Heart left ventricle (tissue), 16 donors: ENCODE measurements around the gene UBA6. TPM values are rescaled to one million over a fixed set of nuclear protein-coding genes. Genes with fewer than 3 reads are reported as not detected.
A peak's percentile ranks its signal among the peaks of the same experiment; 100 is the strongest.

ENCODE experiments used
- ATAC-seq, 4 donors: fragments of 200-7000 bp; cut with Tn5 transposase; one replicate each; pipeline ENCODE4 v1.9.1; 2020 to 2022; ENCODE audit warnings: moderate library complexity in 4 of 4, mild to moderate bottlenecking in 3 of 4, moderate number of reproducible peaks in 1 of 4
- DNase-seq, 5 donors: peaks; one replicate each; pipeline ENCODE4 v3.0.0-alpha.2; 2020
- H3K27ac ChIP-seq, 12 donors: fragments of 200-600 bp; sonication (generic) in 4 of 12; one replicate each; pipeline versions ENCODE4 v1.5.0 to v1.8.0; 2016 to 2022; ENCODE audit warnings: mild to moderate bottlenecking in 2 of 12
- H3K27me3 ChIP-seq, 9 donors: fragments of 200-600 bp; sonication (generic) in 2 of 9; one replicate each; pipeline versions ENCODE4 v1.5.1 to v1.8.0; 2016 to 2022; ENCODE audit warnings: mild to moderate bottlenecking in 3 of 9
- H3K36me3 ChIP-seq, 9 donors: fragments of 200-600 bp; sonication (generic) in 2 of 9; one replicate each; pipeline versions ENCODE4 v1.5.0 to v1.8.0; 2018 to 2022; ENCODE audit warnings: mild to moderate bottlenecking in 2 of 9
- H3K4me1 ChIP-seq, 12 donors: fragments of 200-600 bp; sonication (generic) in 4 of 12; one replicate each; pipeline versions ENCODE4 v1.5.0 to v1.8.0; 2016 to 2022; ENCODE audit warnings: mild to moderate bottlenecking in 3 of 12
- H3K4me3 ChIP-seq, 12 donors: fragments of 200-600 bp; sonication (generic) in 4 of 12; one replicate each; pipeline versions ENCODE4 v1.5.0 to v1.8.0; 2017 to 2022; ENCODE audit warnings: mild to moderate bottlenecking in 9 of 12, moderate library complexity in 4 of 12
- H3K9me3 ChIP-seq, 12 donors: fragments of 200-600 bp; sonication (generic) in 4 of 12; one replicate each; pipeline versions ENCODE4 v1.5.0 to v1.8.0; 2016 to 2022; ENCODE audit warnings: mild to moderate bottlenecking in 1 of 12
- POLR2A ChIP-seq, 2 donors: fragments of 450-650 bp; IDR thresholded peaks; one replicate each; pipeline ENCODE4 v1.6.1; 2017; ENCODE audit warnings: antibody characterized with exemption in 2 of 2, mild to moderate bottlenecking in 2 of 2, moderate library complexity in 2 of 2
- WGBS, 4 donors: extraction: QIAGEN DNeasy Blood & Tissue Kit in 2 of 4; methylation state at CpG; one replicate each; pipeline versions ENCODE4 v1.1.5 to v1.1.7; 2013 to 2018; 5-methylcytosine and 5-hydroxymethylcytosine counted together
- intact Hi-C, 10 donors: fragments of 100-400 bp; cut with DNase I; formaldehyde crosslinking; loops; one replicate each; pipeline versions ENCODE4 v1.11.1 to v1.14.2; 2022
- polyA plus RNA-seq, 2 donors: library from polyadenylated mRNA; stranded (reverse); fragments of 200-250 nt; gene quantifications; one replicate each; pipeline ENCODE4 v1.2.3, GENCODE V29; 2013
- total RNA-seq, 9 donors: library from RNA; depleted of rRNA in 2 of 9; stranded (reverse); fragments of >200 nt in 2 of 9; fragmentation: NEBNext Ultra II Directional in 3 of 9; extraction: Animal tissue kit (Norgen Biotek cat#: 25700) in 3 of 9; gene quantifications; one replicate each; pipeline versions ENCODE4 v1.1.0 to v1.2.4, GENCODE V29; 2016 to 2023
- TF ChIP-seq, protein P1 (sequence below), 12 donors: fragments of 200-600 bp; sonication (generic) in 4 of 12; IDR thresholded peaks; one replicate each; pipeline versions ENCODE4 v1.5.0 to v1.8.0; 2018 to 2022; ENCODE audit warnings: antibody characterized with exemption in 12 of 12, mild to moderate bottlenecking in 5 of 12
- donor health status: ischemic (EF 13 %, LVEDD 7.1; RV severe dilation, severe dysfunction).
- donor health status: healthy with polysubstance abuse.
- donor health status: DM: no; HTN: yes; CAD: no.
- donor health status: DM: no; HTN: no; CAD: no.
- donor health status: ischemic (EF 25% LVEDD 6.9; RV normal size, moderate dysfunction).
- donor health status: ischemic (EF 25% LVEDD 5.7; RV mildly dilated, moderate dysfunction).
- donor health status: healthy.
- donor health status: DM: yes; HTN: yes; CAD: no.
- donor health status: ischemic (EF 35%, LVEDD 5.7; RV mildly dilated, moderate dysfunction).
- donor health status: nonischemic (EF 11% LVEDD 7.7; RV severe dilation, severe dysfunction).
- donor health status: DM: yes; HTN: yes; CAD: no.
- donor health status: PGD.
- donor health status: ischemic (EF 29% LVEDD 5.4; RV normal size, mild dysfunction).
- donor health status: nonischemic (EF 23%, LVEDD 6.1; RV moderate dilation, normal function).

The UBA6 gene
- total and polyA plus RNA-seq, 11 donors, result 3.1 to 35.3 (median 19.7) TPM

DNA sequence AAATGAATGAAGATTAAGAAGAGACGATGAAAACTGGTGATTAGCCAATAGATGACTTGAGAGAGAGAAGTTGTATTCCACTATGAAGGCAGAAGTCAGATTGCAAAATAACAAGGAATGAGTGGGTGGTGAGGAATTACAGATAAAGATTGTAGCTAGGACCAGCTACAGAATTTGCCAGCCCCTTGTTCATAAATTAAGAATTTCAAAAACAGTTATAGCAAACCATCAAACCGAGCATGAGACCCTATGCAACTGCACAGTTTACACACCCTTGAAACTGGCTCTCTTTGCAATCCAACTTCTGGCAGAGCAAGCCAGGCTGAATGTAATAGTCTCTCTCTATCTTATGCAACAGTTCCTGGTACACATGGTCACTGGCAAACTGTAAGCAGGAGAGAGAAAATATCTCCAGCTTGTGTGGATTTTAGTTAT, 107.2 kb downstream of the UBA6 start:
- no peak for DNase-seq
- no peak overlapping the region for H3K4me3 ChIP-seq
- H3K27ac ChIP-seq, result no peak overlapping the region
- H3K27me3 ChIP-seq, result no peaks in the 10 kb centered on the region
- ATAC-seq, result peak; percentile 71 to 79 (median 78)
- H3K9me3 ChIP-seq, result no peaks in the 10 kb centered on the region
- H3K4me1 ChIP-seq, result peaks cover 0 to 5% (median 0%) of the 10 kb centered on the region in 12 donors
- intact Hi-C loops, result no loop called here
- H3K36me3 ChIP-seq, result no peaks in the 10 kb centered on the region
- TF ChIP-seq, protein P1, sequence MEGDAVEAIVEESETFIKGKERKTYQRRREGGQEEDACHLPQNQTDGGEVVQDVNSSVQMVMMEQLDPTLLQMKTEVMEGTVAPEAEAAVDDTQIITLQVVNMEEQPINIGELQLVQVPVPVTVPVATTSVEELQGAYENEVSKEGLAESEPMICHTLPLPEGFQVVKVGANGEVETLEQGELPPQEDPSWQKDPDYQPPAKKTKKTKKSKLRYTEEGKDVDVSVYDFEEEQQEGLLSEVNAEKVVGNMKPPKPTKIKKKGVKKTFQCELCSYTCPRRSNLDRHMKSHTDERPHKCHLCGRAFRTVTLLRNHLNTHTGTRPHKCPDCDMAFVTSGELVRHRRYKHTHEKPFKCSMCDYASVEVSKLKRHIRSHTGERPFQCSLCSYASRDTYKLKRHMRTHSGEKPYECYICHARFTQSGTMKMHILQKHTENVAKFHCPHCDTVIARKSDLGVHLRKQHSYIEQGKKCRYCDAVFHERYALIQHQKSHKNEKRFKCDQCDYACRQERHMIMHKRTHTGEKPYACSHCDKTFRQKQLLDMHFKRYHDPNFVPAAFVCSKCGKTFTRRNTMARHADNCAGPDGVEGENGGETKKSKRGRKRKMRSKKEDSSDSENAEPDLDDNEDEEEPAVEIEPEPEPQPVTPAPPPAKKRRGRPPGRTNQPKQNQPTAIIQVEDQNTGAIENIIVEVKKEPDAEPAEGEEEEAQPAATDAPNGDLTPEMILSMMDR (IDR thresholded peaks at IDR 0.05), result no peak
- no peak for TF ChIP-seq POLR2A (IDR thresholded peaks at IDR 0.05)
- 46 to 56% (median 50%) methylated on average over 2 of the region's 2 CpGs for WGBS, 4 donors

DNA sequence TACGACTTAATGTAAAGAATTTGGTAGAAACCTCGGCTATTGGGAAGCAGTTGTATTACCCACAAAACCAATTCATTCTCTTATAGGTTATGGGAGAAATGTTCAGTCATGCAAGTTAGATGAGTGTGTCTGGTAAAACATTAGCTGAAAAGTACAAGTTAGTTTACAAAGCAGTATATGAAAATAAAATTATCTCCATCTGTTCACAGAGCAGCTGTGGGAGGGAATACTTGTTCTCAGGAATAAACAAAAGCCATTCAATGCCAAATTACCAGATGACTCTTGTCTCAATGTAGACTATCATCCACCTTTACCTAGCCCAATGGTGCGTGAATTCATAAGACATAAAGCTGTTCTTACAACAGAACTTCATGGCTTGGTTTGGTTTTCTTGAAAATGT, 113.8 kb downstream of the UBA6 start:
- Histone ChIP-seq H3K27me3 (no peaks in the 10 kb centered on the region), H3K4me3 (no peak overlapping the region), H3K4me1 (no peaks in the 10 kb centered on the region), H3K9me3 (no peaks in the 10 kb centered on the region), H3K36me3 (no peaks in the 10 kb centered on the region), H3K27ac (no peak overlapping the region)
- WGBS, 4 donors, result 91 to 99% (median 92%) methylated on average over 3 of the region's 3 CpGs
- TF ChIP-seq POLR2A (IDR thresholded peaks at IDR 0.05), result no peak
- TF ChIP-seq, protein P1 (IDR thresholded peaks at IDR 0.05), result no peak
- intact Hi-C loops, result no loop called here
- ATAC-seq, result no peak
- no peak for DNase-seq

DNA sequence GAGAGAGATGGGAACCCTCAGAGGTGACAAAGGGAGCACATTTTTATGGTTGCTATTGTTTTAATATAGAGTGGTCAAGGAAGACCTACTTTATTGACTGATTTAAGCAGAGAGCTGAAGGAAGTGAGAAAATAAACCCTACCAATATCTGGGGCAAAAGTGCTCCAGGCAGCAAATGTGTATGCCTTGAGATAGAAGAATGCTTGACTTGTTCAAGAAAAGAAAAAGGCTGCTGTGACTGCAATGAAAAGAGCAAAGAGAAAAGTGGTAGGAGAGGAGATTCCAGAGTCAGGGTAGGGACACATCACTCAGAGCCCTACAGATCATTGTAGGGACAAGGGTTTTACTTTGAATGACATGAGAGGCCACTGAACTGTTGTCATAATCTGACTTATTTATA, 116.5 kb downstream of the UBA6 start:
- H3K4me1 ChIP-seq, result no peaks in the 10 kb centered on the region
- H3K27me3 ChIP-seq, result no peaks in the 10 kb centered on the region
- TF ChIP-seq POLR2A (IDR thresholded peaks at IDR 0.05), result no peak
- TF ChIP-seq, protein P1 (IDR thresholded peaks at IDR 0.05), result no peak
- intact Hi-C loops, result no loop called here
- no peaks in the 10 kb centered on the region for H3K36me3 ChIP-seq
- no peak overlapping the region for H3K27ac ChIP-seq
- H3K4me3 ChIP-seq, result no peak overlapping the region
- DNase-seq (no peak), ATAC-seq (no peak)
- no peaks in the 10 kb centered on the region for H3K9me3 ChIP-seq

DNA sequence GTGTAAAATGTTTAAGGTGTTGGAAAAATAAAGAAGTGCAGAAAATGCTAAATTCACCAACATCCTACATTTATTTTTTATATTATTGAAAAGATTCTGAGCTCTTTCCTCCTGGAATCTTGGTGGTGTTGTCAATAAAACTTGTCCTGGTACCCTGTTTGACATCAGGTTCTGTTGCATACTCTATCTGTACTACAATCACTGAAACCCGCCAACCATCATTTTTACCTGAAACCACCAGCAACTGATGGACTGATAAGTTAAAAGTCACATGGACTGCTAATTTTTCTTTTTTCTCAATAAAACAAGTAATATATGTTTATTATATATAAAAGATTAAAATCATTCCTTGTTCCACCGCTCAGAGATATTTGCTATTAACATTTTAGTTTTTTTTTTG, 119.0 kb downstream of the UBA6 start:
- H3K9me3 ChIP-seq, result no peaks in the 10 kb centered on the region
- H3K27me3 ChIP-seq, result no peaks in the 10 kb centered on the region
- TF ChIP-seq, protein P1 (IDR thresholded peaks at IDR 0.05), result no peak
- no peak for TF ChIP-seq POLR2A (IDR thresholded peaks at IDR 0.05)
- H3K4me1 ChIP-seq, result no peaks in the 10 kb centered on the region
- DNase-seq (no peak), ATAC-seq (no peak)
- H3K36me3 ChIP-seq, result no peaks in the 10 kb centered on the region
- H3K27ac ChIP-seq, result no peak overlapping the region
- intact Hi-C loops, result no loop called here
- no peak overlapping the region for H3K4me3 ChIP-seq
- 47 to 91% (median 48%) methylated on average over 2 of the region's 2 CpGs for WGBS, 4 donors
